GM19397 (cell line): ENCODE results near the gene GABRG3.

Experiments
- ATAC-seq: cut with Tn5 transposase; IDR thresholded peaks from one replicate; pipeline ENCODE4 v1.9.1; 2021; ENCODE audit warnings: mild to moderate bottlenecking, moderate library complexity; ENCODE audit not compliant: unreplicated experiment

The GABRG3 gene

DNA sequence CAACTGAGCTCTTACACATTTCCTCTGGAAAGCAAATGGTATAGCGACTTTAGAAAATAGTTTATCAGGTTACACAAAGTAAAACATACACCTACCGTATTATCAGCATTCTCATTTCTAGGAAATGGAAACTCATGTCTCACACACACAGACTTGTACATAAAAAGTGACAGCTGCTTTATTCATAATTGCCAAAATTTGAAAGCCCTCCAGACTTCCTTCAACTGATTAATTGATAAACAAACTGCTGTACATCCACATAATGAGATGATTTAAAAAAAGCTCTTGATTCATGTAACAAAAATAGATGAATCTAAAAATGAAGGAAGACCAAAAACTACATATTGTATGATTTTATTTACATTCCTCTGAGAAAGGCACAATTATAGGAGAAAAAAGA is 425.5 kb downstream of the GABRG3 start:
- no peak for ATAC-seq

DNA sequence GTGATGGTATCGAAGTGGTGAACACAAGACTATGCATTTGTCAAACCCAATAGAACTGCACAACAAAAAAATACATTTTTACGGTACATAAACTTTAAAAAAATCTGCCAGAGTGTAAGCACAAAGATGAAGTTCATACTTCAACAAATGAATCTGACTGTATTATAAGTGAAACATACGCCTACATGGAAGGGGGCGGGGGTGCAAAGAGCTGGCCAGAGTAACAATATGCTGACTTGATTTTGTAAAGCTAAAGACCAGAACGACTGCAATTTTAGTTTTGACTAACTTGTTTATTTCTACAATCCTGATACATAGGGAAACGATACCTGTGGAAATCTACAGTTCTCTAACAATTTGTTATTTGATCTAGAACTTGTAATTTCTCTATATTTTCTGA is 426.0 kb downstream of the GABRG3 start:
- no peak for ATAC-seq

DNA sequence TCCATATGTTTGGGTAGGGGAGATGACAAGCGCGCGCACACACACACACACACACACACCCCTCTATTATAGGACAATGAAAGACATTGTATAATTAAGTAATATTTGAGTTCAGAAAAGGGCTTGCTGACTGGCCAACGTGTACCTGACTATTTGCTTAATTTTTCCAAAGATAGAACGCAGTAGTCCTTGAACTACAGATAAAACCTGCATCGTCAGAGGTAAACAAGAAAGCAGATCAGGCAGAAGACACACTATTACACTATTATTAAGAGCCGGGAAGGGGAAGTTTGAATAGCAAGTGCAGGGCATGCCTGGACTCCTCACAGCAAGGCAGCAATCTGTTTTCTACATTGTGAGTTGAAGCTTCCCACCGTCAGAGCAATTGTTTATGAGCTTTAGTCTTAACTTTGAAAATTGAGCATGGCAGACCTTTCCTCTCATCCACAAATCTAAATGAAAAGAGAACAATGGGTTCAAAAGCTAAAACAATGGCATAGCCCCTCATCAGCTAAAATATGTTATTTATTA is 427.7 kb downstream of the GABRG3 start:
- no peak for ATAC-seq

DNA sequence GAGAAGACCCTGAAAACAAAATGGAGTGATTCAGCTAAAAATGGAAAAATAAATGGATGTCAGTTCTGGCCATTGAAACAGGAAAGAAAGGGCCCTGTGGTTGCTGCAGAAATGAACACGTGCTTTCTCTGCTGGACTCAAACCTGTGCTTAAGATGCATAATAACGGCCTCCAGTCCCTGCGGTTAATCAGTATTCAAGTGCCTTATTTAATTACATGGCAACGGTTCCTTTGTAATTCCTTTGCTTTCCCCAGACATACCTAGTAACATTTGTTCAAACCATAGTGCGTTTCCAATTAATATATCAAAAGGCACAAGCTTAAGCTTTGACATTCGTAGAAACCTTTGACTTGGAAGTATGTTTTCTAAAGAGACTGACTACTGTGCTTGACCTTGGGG is 428.3 kb downstream of the GABRG3 start:
- ATAC-seq: no peak

DNA sequence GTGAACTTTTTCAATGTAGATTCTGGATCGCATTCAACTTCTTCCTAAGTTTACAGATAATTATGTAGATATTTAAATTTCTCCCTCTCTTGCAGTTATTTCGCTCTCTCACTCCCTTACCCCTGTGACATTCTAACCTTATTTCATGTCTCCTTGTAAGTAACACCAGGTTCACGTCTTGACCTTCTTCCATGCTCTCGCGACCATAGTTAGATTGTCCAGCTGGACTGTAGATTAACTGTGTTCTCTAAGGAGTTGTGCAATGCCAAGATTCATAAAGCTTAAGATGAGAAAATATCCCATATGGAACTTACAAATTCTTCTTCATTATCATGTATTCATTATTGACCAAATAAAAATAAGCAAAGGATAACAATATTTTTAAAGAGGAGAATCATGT is 430.5 kb downstream of the GABRG3 start:
- no peak for ATAC-seq

DNA sequence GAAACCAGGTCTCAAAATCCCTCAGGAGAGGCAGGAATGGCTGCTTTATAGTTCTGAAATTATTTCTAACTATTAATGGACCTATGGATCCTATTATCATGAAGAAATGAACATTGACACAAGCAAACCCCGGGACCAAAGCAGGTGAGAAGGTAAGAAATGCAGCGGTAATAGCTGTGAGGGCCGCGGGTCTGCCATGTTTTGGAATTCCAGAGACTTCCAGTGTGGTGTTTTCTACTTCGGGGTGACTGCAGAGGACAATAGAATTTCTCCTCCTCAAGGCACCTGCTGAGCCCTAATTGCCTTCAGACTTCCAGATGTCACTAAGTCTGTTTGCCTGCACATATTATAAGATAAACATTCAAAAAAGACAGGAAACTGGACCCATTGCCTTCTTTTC is 437.4 kb downstream of the GABRG3 start:
- ATAC-seq: no peak

DNA sequence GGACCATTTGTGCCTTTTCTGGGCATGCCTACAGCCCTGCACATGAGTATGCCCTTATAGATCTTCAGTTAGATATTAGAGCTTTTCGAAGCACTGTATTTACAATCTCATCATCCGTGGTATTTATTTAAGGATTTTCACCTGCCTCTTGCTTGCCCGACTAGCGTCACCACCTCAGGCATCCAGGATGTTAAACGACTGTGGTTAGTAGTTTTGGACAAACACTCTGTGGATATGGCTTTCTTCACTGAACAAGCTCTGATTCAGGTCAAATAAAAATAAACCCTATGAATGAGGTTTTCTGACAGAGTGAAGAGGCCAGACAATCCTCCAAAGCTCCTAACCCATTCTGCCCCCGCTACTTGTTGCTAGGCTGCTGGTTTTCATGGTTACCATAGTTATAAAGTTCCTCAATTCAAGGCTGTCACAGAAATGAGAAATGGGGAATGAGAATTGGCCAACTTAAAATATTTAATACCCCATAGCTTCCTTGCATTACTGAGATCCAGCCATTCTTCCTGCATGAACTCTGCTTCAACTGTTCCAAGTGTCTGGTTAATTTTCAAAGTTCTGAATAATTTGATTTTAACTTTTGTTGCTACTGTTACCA is 440.1 kb downstream of the GABRG3 start:
- ATAC-seq: no peak

DNA sequence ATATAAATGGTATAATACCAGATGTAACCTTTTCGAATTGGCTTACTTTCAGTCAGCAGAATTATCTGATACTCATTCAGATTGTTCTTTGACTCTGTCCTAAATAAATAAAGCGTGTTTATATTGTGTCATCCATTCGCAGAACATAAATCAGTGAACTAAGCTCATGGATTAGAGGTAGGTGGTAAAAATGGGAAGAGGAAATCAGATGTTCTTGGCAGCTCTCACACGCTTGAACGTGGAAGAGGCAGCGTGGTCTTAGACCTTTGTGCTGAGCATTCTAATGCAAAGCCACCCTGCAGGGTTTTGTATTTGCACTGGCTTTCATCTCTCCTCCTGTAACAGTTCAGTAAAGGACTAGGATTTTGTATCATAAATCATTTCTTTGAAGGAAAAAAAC is 441.4 kb downstream of the GABRG3 start:
- ATAC-seq: no peak

DNA sequence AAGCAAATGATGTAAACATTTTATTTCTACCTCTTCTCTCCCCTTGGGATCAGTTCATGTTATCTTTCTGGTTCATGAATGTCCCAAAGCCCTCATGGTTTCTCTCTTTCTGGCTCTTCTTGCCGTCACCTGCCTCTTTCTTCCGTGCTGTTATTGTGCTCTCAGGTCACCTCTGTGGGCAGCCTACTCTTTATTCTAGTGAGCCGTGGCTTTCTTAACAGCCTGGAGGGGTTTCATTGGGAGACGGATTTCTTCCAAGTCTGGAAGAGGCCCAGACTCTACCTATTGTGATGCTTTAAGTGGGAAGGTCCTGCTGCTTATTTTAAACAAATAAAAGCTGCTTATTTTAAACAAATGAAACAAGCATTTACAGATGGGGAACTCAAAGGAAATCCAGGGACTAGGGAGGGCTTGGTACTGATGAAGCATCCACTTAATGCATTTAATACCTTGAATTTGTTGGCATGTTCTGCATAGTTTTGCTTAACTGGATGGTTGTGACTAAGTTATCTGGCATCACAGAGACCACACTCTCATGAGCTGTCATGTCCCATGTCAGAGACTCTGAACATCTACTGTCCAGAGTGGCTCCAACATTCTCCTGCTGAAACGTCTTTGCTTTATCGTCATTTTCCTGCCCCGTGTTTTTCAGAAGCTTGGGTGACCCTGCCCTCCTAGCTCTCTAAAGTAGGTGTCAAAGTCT is 443.3 kb downstream of the GABRG3 start:
- no peak for ATAC-seq

DNA sequence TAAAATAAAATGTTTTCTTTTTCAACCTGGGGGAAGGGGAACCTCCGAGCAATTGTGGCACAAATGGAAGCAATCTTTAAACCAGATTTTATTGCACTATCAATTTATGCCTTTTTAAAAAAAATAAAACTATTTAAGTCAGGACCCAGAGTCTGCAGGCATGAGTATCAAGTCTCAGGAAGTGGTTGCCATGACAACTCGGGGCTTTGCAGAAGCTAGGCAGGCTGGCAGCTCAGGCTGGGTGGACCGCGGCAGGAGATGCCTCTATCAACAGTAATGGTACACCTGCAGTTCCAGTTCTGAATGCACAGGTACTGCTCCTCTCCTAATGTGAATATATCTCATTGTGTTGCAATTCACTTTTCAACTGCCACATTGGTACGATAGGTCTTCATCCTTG is 447.7 kb downstream of the GABRG3 start:
- no peak for ATAC-seq

DNA sequence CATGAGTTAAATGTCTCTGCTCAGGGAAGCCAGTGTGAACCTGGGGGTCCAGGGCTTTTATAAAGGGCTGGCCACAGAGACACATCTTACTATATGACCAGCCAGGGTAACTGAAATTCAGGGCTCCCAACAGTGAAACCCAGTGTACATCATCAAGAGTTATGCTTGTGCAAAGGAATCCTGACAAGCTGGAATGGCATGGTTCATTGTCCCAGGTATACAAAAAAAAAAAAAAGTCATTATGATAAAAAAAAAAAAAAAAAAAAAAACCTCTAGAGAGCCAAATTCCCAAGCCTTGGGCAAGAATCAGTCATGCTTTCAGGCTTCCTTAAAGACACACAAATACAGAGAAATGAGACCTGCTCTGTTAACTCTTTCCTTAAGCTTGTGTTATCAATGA is 452.0 kb downstream of the GABRG3 start:
- ATAC-seq: no peak

DNA sequence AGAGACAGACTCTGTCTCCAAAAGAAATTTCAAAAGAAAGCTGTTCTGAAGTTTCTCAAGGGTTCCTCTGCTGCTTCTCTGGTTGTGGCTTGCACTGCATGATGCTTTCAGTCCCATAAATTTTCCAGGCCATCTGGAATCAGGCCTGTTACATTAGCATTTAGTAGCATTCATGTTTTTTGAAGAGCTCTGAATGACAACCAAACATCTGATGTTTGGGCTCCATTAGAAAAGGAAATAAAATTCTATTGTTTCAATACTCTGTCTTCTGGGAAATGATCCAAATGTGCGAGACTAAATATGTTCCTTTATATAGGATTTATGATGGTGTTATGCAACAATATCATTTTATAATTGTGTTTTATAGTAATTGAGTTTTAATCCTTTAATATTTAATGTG is 455.8 kb downstream of the GABRG3 start:
- no peak for ATAC-seq

DNA sequence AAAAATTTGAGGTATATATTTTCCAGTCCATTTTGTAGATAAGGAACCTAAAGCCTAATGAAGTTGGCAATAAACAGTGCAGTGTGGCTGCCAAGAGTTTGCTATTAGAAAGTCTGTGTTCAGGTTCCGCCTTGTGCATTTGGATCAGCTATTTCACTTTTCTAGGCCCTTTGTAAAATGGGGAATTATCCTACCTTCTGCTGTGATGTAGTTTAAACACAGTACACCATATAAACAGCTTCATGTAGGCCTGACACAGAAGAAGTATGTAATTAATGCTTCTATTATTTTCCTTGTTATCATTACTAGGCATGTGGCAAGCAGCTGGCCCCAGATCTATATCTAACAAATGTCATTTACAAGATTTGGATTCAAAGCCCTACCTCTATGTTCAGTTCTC is 456.3 kb downstream of the GABRG3 start:
- no peak for ATAC-seq

DNA sequence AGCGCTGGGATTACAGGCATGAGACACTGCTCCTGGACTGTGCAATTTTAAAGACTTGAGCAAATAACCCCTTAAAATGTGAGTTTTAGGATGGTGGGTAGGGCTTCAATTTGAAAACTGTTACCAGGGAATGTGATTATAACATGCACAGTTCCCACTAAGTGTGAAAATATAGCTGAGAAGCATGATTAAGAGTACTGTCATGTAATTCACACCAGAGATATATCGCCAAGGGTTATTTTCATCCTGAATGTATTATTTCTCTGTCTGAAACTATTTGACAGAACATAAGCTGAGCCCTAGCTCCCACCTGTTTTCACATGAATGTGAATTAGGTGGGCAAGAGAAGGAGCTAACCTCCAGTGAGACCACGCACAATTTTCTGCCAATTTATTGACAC is 457.2 kb downstream of the GABRG3 start:
- ATAC-seq: no peak

DNA sequence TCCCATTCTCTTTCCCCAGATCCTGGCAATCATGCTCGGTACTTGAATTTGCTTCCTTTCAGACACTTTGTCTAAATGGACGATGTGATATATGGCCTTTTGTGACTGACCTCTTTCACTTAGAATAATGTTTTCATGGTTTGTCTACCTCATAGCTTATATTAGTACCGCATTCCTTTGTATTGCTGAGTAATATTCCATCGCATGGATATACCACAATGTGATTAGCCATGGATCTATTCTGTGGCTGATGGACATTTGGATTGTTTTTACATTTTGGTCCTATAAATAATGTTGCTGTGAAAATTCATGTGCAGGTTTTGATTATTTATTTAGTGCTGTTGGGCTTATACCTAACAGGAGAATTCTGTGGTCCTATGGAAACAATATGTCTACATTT is 458.6 kb downstream of the GABRG3 start:
- no peak for ATAC-seq

DNA sequence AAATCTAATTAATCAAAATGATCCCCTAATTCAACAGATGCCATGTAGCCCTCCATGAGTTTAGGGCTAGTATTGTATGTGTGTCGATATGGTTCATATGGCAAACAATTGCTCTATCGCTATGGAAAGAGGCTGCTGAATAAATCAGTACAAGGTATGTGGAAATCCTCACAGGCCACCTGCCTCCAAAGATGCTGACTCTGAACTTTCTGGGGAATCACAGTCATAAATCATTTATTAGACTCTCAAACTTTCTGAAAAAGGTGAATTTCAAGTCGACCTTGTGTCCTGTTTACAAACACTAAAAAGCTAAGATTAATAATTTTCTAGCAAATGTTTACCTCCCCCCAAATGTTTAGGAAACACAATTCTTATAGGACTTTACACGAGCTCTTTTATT is 462.6 kb downstream of the GABRG3 start:
- ATAC-seq: no peak

DNA sequence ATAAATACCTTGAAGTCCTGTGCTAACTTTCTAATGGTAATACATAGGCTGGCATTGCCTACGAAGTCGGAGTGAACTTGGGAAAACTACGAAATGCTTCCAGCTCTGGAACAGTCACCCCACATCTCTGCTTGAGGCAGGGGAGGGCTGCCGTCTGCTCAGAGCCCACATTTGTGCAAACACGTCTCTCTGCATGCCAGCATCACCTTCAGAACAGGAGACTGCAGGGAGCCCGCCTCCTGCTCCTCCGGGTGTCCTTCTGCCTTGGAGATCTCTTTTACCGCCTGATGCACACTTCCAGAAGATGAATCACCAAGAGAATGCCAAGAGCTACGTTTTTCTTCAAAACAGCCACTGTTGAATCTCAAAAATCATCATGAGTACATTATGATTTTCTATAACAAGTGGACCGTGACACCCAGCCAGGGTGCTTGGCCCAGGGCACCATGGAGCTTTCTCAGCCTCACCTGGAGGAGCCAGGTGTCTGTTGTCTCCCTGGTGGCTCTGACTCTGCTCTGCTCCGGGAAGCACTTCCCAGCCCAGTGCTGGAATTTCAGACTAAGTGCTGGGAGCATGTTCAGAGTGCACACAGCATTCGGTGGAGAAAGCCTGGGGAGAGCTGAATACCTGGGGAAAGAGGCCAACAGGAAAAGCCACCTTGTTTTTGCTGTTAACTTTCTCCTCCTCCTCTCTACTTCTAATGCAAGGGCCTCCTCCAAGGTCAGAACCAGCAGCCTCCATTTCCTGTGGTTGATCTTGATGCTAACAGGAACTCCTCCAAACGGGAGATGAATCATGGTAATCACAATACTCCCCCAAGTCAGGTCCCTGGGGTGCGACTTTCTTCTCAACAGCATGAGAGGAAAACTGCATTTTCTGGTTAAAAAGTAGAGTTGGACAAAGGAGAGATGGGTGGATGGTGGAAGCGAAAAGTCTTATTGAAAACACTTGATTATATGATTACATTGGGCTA is 467.7 kb downstream of the GABRG3 start:
- ATAC-seq: no peak

DNA sequence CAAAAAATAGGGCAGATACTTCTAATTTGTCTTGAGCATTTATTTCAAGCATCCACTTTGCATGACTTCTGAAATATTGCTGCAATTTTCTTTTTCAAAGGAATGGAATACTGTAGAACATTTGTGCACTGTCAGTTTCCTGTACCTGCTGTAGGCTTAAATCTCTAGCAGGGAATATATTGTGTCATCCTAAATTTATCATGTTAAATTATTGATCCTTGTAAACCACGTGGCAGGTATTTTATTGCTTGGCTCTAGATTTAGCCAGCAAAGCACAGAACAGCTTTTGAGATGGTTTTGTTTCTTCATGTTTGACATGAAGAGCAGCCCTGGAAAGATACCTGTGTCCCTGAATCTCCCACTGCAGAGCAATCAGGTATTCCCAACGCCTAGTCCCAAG is 470.1 kb downstream of the GABRG3 start:
- no peak for ATAC-seq

DNA sequence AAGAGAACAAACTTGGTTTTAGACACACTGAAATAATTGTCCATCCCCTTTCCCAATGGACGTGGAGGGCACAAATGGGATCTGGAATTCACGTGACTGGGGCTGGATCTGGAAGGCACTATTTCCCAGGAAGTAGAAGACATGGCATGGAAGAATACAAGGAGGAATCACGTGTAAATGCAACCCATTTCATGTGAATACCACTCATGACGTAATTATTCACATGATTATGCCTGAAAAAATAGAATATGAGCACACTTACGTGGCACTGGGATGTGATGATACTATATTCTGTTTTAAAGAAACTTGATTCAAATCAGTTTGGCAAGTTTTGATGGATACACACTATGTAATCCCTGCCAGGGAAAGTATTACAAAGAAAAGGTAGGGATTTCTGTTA is 477.3 kb downstream of the GABRG3 start:
- no peak for ATAC-seq

DNA sequence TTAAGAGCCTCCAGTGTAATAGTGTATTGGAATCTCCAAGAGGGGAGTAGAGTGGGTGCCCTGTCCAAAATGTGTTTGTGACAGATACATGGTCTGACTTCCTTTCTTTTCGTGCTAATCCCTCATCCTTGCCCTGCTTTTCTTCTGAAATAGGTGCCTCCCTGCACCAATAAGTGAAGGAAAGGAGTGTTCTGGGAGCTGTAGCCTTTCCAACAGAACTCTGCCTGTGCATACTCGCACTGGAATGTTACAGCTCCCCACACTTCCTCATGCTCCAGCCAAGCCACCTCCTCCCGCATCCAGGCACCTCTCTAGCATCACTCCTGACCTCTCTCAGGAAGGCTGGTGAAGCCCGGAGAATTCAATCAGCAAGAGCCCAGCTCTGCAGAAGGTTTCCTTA is 478.0 kb downstream of the GABRG3 start:
- ATAC-seq: no peak

DNA sequence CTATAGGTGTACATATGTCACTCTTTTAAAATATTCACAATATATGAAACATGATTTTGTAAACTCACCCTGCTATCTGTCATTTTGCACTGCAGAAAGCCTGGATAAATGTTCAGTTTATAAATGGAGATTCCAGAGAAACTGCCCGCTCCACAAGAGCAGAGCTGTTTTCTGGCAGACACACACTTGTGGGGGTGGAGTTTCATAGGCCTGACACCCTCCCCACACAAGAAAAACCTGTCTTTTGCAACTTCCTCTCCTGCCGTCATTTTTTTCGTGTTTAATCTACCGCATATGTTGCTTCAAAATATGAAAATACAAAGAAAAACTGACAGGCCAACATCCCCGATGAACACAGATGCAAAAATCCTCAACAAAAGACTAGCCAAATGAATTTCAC is 479.0 kb downstream of the GABRG3 start:
- ATAC-seq: no peak
